ENCODE measurements around the gene PDE6B. TPM values are rescaled to one million over a fixed set of nuclear protein-coding genes. Genes with fewer than 3 reads are reported as not detected.

The PDE6B gene
- total and polyA plus RNA-seq, 2 experiments from 2014 or later, result 3.4 to 5.0 TPM

DNA sequence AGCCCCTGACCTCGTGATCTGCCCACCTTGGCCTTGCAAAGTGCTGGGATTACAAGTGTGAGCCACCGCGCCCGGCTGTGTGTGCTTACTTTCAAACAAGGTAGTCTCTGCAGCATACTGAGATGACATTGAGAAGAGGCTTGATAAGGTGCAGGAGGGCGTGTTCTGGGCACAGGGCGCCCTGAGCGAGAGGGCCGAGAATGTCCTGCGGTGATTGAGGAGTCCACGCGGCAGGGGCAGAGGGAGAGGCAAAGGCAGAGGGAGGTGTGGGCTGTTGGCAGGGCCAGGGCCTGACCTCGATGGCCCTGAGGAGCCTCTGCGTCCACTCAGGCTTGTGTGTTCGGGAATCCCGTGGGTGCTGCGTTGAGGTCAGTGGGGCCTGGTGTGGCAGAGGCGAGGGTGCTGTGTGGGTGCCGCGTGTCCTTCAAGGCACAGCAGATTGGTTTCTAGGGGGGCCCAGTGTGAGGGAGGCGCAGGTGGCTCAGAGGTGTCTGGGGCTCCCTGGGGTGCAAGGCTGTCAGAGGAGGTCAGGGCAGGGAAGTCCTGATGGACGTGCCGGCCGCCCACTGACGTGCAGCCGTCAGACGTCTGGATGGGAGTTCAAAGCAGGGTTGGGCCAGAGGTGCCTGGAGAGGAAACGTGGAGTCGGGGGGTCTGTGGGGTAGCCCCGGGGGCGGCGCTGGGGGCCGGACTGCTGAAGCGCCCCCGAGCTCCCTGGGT, 92.4 kb downstream of the PDE6B start:
- Histone ChIP-seq H3K4me1 (ENCODE audit: insufficient read depth) (no peaks in the 10 kb centered on the region), H3K36me3 (ENCODE audit: insufficient read depth) (no peaks in the 10 kb centered on the region), H3K4me3 (no peak overlapping the region), H3F3A (replicated peaks; ENCODE audit: low read depth) (no peaks in the 10 kb centered on the region), H3K27ac (ENCODE audit: low read depth) (no peak overlapping the region), H3K4me2 (no peak overlapping the region), H3K9me2 (ENCODE audit: insufficient read depth) (no peaks in the 10 kb centered on the region), H4K20me1 (replicated peaks; ENCODE audit: insufficient read depth) (peaks cover 22% of the 10 kb centered on the region), H3K79me2 (replicated peaks; ENCODE audit: insufficient read depth) (peaks cover 59% of the 10 kb centered on the region), H2AFZ (no peak overlapping the region), H3K27me3 (ENCODE audit: insufficient read depth) (no peaks in the 10 kb centered on the region)
- Mint-ChIP-seq H3K36me3 (ENCODE audit: low read depth) (peaks cover 31% of the 10 kb centered on the region), H3K4me1 (no peaks in the 10 kb centered on the region; the same call in 2 of the 3 replicates), H3K4me3 (no peak overlapping the region), H3K27me3 (ENCODE audit: insufficient read depth, low read depth, poor library complexity) (peaks cover 8% of the 10 kb centered on the region), H3K9me3 (no peaks in the 10 kb centered on the region; the same call in 2 of the 3 replicates), H3K27ac (peak overlapping the region; percentile 74; the same call in 1 of the 2 replicates)
- ATAC-seq (no peak), DNase-seq (ENCODE audit: low spot score) (no peak)
- TF ChIP-seq STAT1 (IDR thresholded peaks at IDR 0.05; ENCODE audit: unreplicated experiment) (no peak), EZH2phosphoT487 (IDR thresholded peaks at IDR 0.05; ENCODE audit: unreplicated experiment) (no peak), CREB1 (CRISPR knock-in tag; IDR thresholded peaks at IDR 0.05; ENCODE audit: low read depth) (no peak), ZNF331 (CRISPR knock-in tag; IDR thresholded peaks at IDR 0.05; ENCODE audit: low read depth) (no peak), EZH2 (IDR thresholded peaks at IDR 0.05; ENCODE audit: low read depth, unreplicated experiment) (no peak), ZNF114 (CRISPR knock-in tag; IDR thresholded peaks at IDR 0.05) (no peak), JUNB (IDR thresholded peaks at IDR 0.05; ENCODE audit: unreplicated experiment) (no peak), POLR2AphosphoS5 (IDR thresholded peaks at IDR 0.05; ENCODE audit: low read depth) (no peak)
- TF ChIP-seq, protein P1, sequence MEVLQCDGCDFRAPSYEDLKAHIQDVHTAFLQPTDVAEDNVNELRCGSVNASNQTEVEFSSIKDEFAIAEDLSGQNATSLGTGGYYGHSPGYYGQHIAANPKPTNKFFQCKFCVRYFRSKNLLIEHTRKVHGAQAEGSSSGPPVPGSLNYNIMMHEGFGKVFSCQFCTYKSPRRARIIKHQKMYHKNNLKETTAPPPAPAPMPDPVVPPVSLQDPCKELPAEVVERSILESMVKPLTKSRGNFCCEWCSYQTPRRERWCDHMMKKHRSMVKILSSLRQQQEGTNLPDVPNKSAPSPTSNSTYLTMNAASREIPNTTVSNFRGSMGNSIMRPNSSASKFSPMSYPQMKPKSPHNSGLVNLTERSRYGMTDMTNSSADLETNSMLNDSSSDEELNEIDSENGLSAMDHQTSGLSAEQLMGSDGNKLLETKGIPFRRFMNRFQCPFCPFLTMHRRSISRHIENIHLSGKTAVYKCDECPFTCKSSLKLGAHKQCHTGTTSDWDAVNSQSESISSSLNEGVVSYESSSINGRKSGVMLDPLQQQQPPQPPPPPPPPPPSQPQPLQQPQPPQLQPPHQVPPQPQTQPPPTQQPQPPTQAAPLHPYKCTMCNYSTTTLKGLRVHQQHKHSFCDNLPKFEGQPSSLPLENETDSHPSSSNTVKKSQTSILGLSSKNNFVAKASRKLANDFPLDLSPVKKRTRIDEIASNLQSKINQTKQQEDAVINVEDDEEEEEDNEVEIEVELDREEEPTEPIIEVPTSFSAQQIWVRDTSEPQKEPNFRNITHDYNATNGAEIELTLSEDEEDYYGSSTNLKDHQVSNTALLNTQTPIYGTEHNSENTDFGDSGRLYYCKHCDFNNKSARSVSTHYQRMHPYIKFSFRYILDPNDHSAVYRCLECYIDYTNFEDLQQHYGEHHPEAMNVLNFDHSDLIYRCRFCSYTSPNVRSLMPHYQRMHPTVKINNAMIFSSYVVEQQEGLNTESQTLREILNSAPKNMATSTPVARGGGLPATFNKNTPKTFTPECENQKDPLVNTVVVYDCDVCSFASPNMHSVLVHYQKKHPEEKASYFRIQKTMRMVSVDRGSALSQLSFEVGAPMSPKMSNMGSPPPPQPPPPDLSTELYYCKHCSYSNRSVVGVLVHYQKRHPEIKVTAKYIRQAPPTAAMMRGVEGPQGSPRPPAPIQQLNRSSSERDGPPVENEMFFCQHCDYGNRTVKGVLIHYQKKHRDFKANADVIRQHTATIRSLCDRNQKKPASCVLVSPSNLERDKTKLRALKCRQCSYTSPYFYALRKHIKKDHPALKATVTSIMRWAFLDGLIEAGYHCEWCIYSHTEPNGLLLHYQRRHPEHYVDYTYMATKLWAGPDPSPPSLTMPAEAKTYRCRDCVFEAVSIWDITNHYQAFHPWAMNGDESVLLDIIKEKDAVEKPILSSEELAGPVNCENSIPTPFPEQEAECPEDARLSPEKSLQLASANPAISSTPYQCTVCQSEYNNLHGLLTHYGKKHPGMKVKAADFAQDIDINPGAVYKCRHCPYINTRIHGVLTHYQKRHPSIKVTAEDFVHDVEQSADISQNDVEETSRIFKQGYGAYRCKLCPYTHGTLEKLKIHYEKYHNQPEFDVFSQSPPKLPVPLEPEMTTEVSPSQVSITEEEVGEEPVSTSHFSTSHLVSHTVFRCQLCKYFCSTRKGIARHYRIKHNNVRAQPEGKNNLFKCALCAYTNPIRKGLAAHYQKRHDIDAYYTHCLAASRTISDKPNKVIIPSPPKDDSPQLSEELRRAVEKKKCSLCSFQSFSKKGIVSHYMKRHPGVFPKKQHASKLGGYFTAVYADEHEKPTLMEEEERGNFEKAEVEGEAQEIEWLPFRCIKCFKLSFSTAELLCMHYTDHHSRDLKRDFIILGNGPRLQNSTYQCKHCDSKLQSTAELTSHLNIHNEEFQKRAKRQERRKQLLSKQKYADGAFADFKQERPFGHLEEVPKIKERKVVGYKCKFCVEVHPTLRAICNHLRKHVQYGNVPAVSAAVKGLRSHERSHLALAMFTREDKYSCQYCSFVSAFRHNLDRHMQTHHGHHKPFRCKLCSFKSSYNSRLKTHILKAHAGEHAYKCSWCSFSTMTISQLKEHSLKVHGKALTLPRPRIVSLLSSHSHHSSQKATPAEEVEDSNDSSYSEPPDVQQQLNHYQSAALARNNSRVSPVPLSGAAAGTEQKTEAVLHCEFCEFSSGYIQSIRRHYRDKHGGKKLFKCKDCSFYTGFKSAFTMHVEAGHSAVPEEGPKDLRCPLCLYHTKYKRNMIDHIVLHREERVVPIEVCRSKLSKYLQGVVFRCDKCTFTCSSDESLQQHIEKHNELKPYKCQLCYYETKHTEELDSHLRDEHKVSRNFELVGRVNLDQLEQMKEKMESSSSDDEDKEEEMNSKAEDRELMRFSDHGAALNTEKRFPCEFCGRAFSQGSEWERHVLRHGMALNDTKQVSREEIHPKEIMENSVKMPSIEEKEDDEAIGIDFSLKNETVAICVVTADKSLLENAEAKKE (CRISPR knock-in tag; IDR thresholded peaks at IDR 0.05), result no peak
- TF ChIP-seq, protein P2, sequence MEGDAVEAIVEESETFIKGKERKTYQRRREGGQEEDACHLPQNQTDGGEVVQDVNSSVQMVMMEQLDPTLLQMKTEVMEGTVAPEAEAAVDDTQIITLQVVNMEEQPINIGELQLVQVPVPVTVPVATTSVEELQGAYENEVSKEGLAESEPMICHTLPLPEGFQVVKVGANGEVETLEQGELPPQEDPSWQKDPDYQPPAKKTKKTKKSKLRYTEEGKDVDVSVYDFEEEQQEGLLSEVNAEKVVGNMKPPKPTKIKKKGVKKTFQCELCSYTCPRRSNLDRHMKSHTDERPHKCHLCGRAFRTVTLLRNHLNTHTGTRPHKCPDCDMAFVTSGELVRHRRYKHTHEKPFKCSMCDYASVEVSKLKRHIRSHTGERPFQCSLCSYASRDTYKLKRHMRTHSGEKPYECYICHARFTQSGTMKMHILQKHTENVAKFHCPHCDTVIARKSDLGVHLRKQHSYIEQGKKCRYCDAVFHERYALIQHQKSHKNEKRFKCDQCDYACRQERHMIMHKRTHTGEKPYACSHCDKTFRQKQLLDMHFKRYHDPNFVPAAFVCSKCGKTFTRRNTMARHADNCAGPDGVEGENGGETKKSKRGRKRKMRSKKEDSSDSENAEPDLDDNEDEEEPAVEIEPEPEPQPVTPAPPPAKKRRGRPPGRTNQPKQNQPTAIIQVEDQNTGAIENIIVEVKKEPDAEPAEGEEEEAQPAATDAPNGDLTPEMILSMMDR (conservative IDR thresholded peaks at IDR 0.05; ENCODE audit: low read depth in 2 of 2), result no peak
- TF ChIP-seq, protein P3, sequence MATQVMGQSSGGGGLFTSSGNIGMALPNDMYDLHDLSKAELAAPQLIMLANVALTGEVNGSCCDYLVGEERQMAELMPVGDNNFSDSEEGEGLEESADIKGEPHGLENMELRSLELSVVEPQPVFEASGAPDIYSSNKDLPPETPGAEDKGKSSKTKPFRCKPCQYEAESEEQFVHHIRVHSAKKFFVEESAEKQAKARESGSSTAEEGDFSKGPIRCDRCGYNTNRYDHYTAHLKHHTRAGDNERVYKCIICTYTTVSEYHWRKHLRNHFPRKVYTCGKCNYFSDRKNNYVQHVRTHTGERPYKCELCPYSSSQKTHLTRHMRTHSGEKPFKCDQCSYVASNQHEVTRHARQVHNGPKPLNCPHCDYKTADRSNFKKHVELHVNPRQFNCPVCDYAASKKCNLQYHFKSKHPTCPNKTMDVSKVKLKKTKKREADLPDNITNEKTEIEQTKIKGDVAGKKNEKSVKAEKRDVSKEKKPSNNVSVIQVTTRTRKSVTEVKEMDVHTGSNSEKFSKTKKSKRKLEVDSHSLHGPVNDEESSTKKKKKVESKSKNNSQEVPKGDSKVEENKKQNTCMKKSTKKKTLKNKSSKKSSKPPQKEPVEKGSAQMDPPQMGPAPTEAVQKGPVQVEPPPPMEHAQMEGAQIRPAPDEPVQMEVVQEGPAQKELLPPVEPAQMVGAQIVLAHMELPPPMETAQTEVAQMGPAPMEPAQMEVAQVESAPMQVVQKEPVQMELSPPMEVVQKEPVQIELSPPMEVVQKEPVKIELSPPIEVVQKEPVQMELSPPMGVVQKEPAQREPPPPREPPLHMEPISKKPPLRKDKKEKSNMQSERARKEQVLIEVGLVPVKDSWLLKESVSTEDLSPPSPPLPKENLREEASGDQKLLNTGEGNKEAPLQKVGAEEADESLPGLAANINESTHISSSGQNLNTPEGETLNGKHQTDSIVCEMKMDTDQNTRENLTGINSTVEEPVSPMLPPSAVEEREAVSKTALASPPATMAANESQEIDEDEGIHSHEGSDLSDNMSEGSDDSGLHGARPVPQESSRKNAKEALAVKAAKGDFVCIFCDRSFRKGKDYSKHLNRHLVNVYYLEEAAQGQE (IDR thresholded peaks at IDR 0.05; ENCODE audit: unreplicated experiment), result no peak
- TF ChIP-seq, protein P4, sequence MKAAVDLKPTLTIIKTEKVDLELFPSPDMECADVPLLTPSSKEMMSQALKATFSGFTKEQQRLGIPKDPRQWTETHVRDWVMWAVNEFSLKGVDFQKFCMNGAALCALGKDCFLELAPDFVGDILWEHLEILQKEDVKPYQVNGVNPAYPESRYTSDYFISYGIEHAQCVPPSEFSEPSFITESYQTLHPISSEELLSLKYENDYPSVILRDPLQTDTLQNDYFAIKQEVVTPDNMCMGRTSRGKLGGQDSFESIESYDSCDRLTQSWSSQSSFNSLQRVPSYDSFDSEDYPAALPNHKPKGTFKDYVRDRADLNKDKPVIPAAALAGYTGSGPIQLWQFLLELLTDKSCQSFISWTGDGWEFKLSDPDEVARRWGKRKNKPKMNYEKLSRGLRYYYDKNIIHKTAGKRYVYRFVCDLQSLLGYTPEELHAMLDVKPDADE (IDR thresholded peaks at IDR 0.05), result no peak

Measured in GM23338 (cell line).